ENCODE results near the gene MYO10.

- TF ChIP-seq POLR2AphosphoS5 (IDR thresholded peaks at IDR 0.05; ENCODE audit: low read depth, low read length) (no peak), SIN3A (IDR thresholded peaks at IDR 0.05; ENCODE audit: borderline replicate concordance, insufficient read depth, low read depth, low read length) (no peak), TCF7L2 (IDR thresholded peaks at IDR 0.05; ENCODE audit: low read depth, low read length) (no peak)
- TF ChIP-seq, protein P1, sequence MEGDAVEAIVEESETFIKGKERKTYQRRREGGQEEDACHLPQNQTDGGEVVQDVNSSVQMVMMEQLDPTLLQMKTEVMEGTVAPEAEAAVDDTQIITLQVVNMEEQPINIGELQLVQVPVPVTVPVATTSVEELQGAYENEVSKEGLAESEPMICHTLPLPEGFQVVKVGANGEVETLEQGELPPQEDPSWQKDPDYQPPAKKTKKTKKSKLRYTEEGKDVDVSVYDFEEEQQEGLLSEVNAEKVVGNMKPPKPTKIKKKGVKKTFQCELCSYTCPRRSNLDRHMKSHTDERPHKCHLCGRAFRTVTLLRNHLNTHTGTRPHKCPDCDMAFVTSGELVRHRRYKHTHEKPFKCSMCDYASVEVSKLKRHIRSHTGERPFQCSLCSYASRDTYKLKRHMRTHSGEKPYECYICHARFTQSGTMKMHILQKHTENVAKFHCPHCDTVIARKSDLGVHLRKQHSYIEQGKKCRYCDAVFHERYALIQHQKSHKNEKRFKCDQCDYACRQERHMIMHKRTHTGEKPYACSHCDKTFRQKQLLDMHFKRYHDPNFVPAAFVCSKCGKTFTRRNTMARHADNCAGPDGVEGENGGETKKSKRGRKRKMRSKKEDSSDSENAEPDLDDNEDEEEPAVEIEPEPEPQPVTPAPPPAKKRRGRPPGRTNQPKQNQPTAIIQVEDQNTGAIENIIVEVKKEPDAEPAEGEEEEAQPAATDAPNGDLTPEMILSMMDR (IDR thresholded peaks at IDR 0.05), result no peak
These were observed 269.8 kb downstream of the MYO10 start for GRCh38 chr5:16666130-16666882.

Data from Panc1 (cell line).